ENCODE measurements around the gene HOXD9.

Gene HOXD9

DNA sequence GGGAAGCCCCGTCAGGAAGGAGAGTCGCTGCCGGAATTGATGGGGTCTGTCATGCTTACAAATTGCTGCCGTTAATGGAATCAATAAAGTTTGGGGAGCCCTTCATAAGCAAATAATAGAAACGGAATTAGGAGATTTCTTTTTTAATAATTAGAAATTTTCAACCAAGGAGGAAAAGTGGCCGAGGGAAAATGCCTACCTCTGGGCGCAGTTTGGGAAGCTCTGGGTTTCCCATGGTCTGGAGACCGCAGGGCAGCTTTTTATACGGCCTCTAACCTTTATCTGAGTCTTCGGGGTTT is 40.0 kb upstream of the HOXD9 start:
- DNase-seq (ENCODE audit: extremely low read depth, low read depth) = no peak
- TF ChIP-seq CTCF (IDR thresholded peaks at IDR 0.05; ENCODE audit: low read depth, low read length) = no peak

GRCh38 chr2:176082824-176083751 is 39.4 kb upstream of the HOXD9 start:
- no peak for DNase-seq (ENCODE audit: extremely low read depth, low read depth)

DNA sequence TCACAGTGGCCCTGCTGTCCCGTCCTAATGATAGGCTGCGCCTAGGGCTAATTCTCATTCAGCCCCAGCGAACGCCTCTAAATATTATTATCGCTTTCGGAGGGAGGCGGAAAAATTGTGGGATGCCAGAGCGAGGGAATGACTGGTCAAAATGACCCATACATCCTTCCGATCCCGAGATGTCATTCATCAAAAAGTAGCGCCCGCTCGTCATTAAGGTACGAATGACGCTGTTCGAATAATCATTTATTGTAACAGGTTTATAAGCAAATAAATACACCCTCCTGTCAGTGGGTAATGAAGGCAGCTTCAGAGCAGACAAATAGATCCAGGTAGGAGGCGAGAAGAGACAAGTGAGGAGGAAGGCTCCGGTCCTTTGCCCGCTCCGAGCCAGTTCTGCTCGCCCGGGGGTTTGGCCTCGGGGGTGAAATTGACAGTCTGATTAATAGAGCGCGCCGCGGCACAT is 38.7 kb upstream of the HOXD9 start, which contains the start of gene EVX2:
Gene EVX2, minus strand, starts transcription at position 167 of the 466 bp plus-strand sequence. CDS start 186 bp downstream, outside the sequence.
- no peak for TF ChIP-seq CTCF (IDR thresholded peaks at IDR 0.05; ENCODE audit: low read depth, low read length)
- no peak for DNase-seq (ENCODE audit: extremely low read depth, low read depth)

More at GRCh38 chr2:176082824-176083751, 39.4 kb upstream of the HOXD9 start:
- no peak for TF ChIP-seq CTCF (IDR thresholded peaks at IDR 0.05; ENCODE audit: low read depth, low read length)

DNA sequence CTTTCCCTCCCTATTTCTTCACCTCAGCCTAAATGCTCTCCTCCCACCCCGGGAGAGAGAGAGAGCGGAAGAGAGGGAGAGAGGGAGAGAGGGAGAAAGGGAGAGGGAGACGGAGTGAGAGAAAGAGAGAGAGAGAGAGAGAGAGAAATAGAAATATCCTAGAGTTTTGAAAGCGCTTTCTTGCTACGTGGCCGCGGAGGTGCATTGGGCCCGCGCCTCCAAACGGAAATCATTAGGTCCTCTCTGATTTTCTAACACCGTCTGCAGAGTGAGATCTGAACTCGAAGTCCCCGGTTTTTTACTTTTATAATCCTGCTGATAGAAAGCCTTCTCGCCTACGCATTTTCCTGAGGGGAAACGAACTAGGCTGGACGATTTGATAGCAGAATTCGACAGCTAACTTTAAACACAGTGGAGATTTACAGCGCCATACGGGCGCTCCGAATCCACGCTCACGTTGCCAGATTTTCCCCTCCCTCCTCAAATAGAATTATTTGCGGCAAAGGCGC is 37.9 kb upstream of the HOXD9 start:
- TF ChIP-seq CTCF (IDR thresholded peaks at IDR 0.05; ENCODE audit: low read depth, low read length) = no peak
- DNase-seq (ENCODE audit: extremely low read depth, low read depth) = no peak

DNA sequence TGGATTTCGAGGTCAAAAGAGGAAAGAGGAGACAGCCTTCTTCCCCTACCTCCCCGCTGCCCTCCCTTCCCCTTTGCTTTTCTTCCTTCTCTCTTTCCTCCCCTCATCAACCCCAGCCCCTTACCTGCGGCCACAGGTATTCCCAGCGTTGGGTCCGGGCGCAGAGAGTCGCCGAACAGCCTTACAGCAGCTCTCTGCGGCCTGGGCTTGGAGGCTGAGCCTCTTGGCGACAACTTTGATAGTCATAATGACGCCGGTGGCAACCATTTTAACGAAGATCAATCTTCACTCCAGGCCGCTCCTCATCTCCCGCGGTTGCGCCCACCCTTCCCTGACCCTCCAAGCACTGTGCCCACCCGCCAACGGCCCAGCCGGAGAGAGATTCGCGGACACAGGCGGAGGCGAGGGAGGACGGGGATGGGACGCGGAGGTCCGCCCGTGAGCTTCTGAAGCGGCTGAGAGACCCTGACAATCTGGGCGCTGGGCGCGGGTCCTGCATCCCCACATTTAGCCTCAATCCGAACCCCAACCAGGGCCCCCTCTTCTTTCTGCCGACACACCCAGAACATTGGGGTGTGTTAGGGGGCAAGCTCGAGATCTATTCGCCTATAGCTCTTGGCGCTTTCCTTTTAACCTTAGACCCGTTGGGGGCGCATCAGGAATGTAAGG is 37.3 kb upstream of the HOXD9 start:
- no peak for DNase-seq (ENCODE audit: extremely low read depth, low read depth)
- TF ChIP-seq CTCF (IDR thresholded peaks at IDR 0.05; ENCODE audit: low read depth, low read length) = no peak

- no peak for DNase-seq (ENCODE audit: extremely low read depth, low read depth)
- TF ChIP-seq CTCF (IDR thresholded peaks at IDR 0.05; ENCODE audit: low read depth, low read length) = peak; percentile 63
These were observed 36.4 kb upstream of the HOXD9 start for GRCh38 chr2:176085861-176086771.

Measured in AG09319 (cell line).